Small intestine (tissue), 7 donors: ENCODE results near the gene HAO2. TPM values are rescaled to one million over a fixed set of nuclear protein-coding genes. Genes with fewer than 3 reads are reported as not detected.

Experiments used
- DNase-seq, 2 donors: peaks; one replicate each; pipeline versions ENCODE4 v3.0.0 to v3.0.0-alpha.2; 2013
- FAIRE-seq: peaks from 2 replicates; lab custom pipeline; 2012; peaks lifted over from hg19 to GRCh38; lab: Jason Lieb, UNC
- H3K27ac ChIP-seq, 3 donors: one replicate each; pipeline ENCODE4 v1.5.1; 2013; ENCODE audit warnings: low read length in 2 of 3, mild to moderate bottlenecking in 2 of 3, control low read depth in 1 of 3, inconsistent platforms in 1 of 3, low read depth in 1 of 3, moderate library complexity in 1 of 3
- H3K27me3 ChIP-seq, 3 donors: one replicate each; pipeline ENCODE4 v1.6.1; 2013; ENCODE audit warnings: low read length in 3 of 3, inconsistent platforms in 1 of 3; ENCODE audit not compliant: control insufficient read depth in 3 of 3, insufficient read depth in 3 of 3
- H3K36me3 ChIP-seq, 3 donors: one replicate each; pipeline ENCODE4 v1.6.1; 2013; ENCODE audit warnings: low read length in 3 of 3, inconsistent platforms in 1 of 3, low read depth in 1 of 3, mild to moderate bottlenecking in 1 of 3, moderate library complexity in 1 of 3; ENCODE audit not compliant: control insufficient read depth in 3 of 3, insufficient read depth in 2 of 3
- H3K4me1 ChIP-seq, 3 donors: one replicate each; pipeline ENCODE4 v1.6.1; 2013; ENCODE audit warnings: low read length in 2 of 3, inconsistent platforms in 1 of 3, low read depth in 1 of 3, mild to moderate bottlenecking in 1 of 3, moderate library complexity in 1 of 3; ENCODE audit not compliant: control insufficient read depth in 3 of 3, insufficient read depth in 2 of 3
- H3K4me3 ChIP-seq, 3 donors: one replicate each; pipeline ENCODE4 v1.5.1; 2013; ENCODE audit warnings: low read length in 3 of 3, control low read depth in 1 of 3, inconsistent platforms in 1 of 3, low read depth in 1 of 3, mild to moderate bottlenecking in 1 of 3, moderate library complexity in 1 of 3
- H3K9me3 ChIP-seq, 2 donors: one replicate each; pipeline ENCODE4 v1.6.1; 2013; ENCODE audit warnings: low read depth in 1 of 2, low read length in 1 of 2; ENCODE audit not compliant: control insufficient read depth in 2 of 2, insufficient read depth in 1 of 2
- WGBS, 3 donors: extraction: QIAGEN DNeasy Blood & Tissue Kit; methylation state at CpG; one replicate each; pipeline ENCODE4 v1.1.7; 2013; 5-methylcytosine and 5-hydroxymethylcytosine counted together
- polyA plus RNA-seq, 4 donors: library from polyadenylated mRNA; stranded (reverse) in 3 of 4; unstranded in 1 of 4; fragments of 200-250 nt in 3 of 4; fragments of 120-200 nt in 1 of 4; gene quantifications; one replicate each; pipeline versions ENCODE4 v1.2.1 to v1.2.3, GENCODE V29; 2013
- donor health status: healthy with polysubstance abuse.
- donor health status: control.
- donor health status: control.
- donor health status: Bipolar disorder and iron deficiency.
- donor health status: healthy.

HAO2 gene
- polyA plus RNA-seq, 4 donors = 0.04 to 10.0 TPM; not detected in 2

DNA sequence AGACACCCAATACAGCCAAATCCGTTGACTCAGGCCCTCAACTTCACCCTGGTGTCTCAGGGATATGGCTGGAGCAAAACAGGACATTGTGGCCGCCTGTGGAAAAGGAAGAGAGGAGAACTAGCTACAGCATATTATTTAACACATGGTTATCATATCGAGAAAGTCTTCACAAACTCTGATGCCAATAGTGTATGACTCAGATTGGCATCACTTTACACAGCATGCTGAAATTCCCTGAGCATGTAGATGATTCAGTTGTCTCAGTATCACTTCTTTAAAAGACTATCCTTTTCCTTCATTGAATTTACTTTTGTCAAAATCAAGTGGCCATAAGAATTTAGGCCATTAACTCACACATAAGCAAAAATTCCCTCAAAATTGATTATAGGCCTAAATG, 66.5 kb downstream of the HAO2 start:
- FAIRE-seq (no peak), DNase-seq (no peak)
- no peaks in the 10 kb centered on the region for H3K36me3 ChIP-seq
- no peaks in the 10 kb centered on the region for H3K27me3 ChIP-seq
- H3K9me3 ChIP-seq = no peaks in the 10 kb centered on the region
- 73 to 87% (median 86%) methylated on average over 3 of the region's 3 CpGs for WGBS, 3 donors
- peaks cover 0 to 17% (median 0%) of the 10 kb centered on the region in 3 donors for H3K4me1 ChIP-seq
- H3K4me3 ChIP-seq = no peak overlapping the region
- no peak overlapping the region for H3K27ac ChIP-seq

DNA sequence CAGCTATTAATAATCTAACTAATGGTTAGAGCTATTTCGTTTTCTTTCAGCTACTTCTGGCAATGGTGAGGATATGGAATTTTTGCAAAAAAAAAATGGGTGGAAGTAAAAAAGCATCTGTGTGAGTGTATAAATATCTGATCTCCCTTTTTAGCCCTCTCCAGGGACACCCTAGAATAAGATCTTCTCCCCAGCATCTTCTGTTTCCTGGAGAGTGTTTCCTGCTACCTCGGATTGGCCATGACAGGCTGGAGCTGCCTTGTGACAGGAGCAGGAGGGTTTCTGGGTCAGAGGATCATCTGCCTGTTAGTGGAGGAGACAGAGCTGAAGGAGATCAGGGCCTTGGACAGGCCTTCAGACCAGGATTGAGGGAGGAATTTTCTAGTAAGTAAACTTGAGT, 70.2 kb downstream of the HAO2 start:
- no peaks in the 10 kb centered on the region for H3K36me3 ChIP-seq
- no peaks in the 10 kb centered on the region for H3K9me3 ChIP-seq
- H3K27me3 ChIP-seq = no peaks in the 10 kb centered on the region
- FAIRE-seq = no peak
- WGBS, 3 donors = 57 to 70% (median 61%) methylated on average over 2 of the region's 2 CpGs
- H3K4me3 ChIP-seq = no peak overlapping the region
- H3K27ac ChIP-seq = no peak overlapping the region
- H3K4me1 ChIP-seq = peaks cover 0 to 17% (median 0%) of the 10 kb centered on the region in 3 donors
- DNase-seq = no peak

DNA sequence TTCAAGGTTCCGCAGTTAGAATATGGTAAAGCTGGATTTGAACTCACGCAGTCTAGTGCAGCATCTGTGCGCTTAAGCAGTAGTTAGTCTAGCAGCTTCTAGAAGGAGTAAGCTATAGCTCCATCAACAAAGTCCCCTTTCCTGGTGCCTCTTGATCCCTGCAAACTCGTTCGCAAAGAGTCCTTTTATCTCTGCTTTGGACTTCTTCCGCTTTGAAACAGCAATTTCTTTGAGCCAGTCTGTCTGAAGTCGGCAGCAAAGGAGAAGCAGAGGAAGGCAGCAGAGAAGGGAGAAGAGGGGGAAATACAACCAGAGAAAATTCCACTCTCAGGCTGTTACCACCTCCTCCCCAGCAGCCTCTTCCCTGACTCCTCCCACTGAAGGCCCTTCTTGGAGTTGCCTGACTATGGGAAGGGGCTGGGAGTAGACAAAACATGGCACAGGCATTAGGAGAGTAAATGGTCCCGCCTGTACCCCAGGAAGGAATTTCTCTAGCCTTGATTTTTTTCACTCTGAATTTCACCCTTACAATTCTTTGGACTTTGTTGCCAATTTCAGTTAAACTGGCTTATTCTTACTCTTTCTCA, 72.2 kb downstream of the HAO2 start:
- DNase-seq (no peak), FAIRE-seq (no peak)
- Histone ChIP-seq H3K9me3 (no peaks in the 10 kb centered on the region), H3K36me3 (no peaks in the 10 kb centered on the region), H3K4me3 (no peak overlapping the region), H3K4me1 (peaks cover 0 to 21% (median 0%) of the 10 kb centered on the region in 3 donors), H3K27ac (no peak overlapping the region), H3K27me3 (no peaks in the 10 kb centered on the region)
- 68 to 75% (median 73%) methylated on average over 8 of the region's 8 CpGs for WGBS, 3 donors

DNA sequence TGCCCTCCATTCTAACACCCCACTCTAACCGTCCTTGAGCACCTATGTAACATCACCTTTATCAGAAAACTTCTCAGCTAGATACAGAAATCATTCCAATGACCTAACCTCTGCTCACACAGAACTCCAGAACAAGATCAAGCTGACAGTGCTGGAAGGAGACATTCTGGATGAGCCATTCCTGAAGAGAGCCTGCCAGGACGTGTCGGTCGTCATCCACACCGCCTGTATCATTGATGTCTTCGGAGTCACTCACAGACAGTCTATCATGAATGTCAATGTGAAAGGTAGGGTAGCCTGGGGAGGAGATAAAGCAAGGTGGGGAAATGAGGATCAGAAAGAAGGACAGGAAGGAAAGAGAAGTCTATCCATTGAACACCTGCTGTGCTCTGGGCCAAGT, 74.2 kb downstream of the HAO2 start:
- Histone ChIP-seq H3K27me3 (no peaks in the 10 kb centered on the region), H3K4me3 (no peak overlapping the region), H3K9me3 (no peaks in the 10 kb centered on the region), H3K27ac (no peak overlapping the region), H3K36me3 (no peaks in the 10 kb centered on the region), H3K4me1 (peaks cover 0 to 23% (median 0%) of the 10 kb centered on the region in 3 donors)
- WGBS, 3 donors = 84 to 91% (median 88%) methylated on average over 6 of the region's 6 CpGs
- FAIRE-seq = no peak
- DNase-seq = no peak

Other genes with a start within 250 kb of the HAO2 start
- gene WARS2, start 228.1 kb upstream of the HAO2 start, polyA plus RNA-seq = 10 to 100 TPM in 2 of 4 donors, 1 to 10 TPM in 2; 4.5 to 22.0 (median 7.9) TPM
- gene HSD3B2, start 46.4 kb downstream of the HAO2 start, polyA plus RNA-seq = 1 to 10 TPM in 2 of 4 donors, under 1 TPM in 1, not detected in 1; 0.07 to 2.8 (median 1.6) TPM
- 1 to 10 TPM in 1 of 4 donors, not detected in 3; 5.9 TPM for gene HSD3B1, start 138.4 kb downstream of the HAO2 start, polyA plus RNA-seq